GM21360 (cell line): ENCODE measurements around the gene USP5.

Experiments used
- ATAC-seq: cut with Tn5 transposase; IDR thresholded peaks from one replicate; pipeline ENCODE4 v1.9.1; 2021; ENCODE audit warnings: mild to moderate bottlenecking, moderate library complexity; ENCODE audit not compliant: unreplicated experiment

USP5 gene

GRCh38 chr12:6825398-6826124 is 26.4 kb upstream of the USP5 start:
- no peak for ATAC-seq

GRCh38 chr12:6826125-6826733 is 25.7 kb upstream of the USP5 start:
- no peak for ATAC-seq

GRCh38 chr12:6826734-6827436 is 25.1 kb upstream of the USP5 start:
- no peak for ATAC-seq

- no peak for ATAC-seq
Observed at GRCh38 chr12:6827437-6827911, 24.5 kb upstream of the USP5 start.

- no peak for ATAC-seq
Observed at GRCh38 chr12:6827982-6828780, 23.8 kb upstream of the USP5 start, which contains the start of gene P3H3. Gene P3H3, plus strand, starts transcription at chr12:6828407. Its CDS starts 34 bp downstream, at chr12:6828441.

GRCh38 chr12:6828781-6829535 is 23.0 kb upstream of the USP5 start:
- ATAC-seq, result no peak

GRCh38 chr12:6829536-6830220 is 22.3 kb upstream of the USP5 start:
- no peak for ATAC-seq

- ATAC-seq, result no peak
Observed at GRCh38 chr12:6830286-6830890, 21.6 kb upstream of the USP5 start.

GRCh38 chr12:6830999-6831398 is 21.0 kb upstream of the USP5 start:
- no peak for ATAC-seq

- ATAC-seq, result no peak
Observed at GRCh38 chr12:6831450-6831995, 20.4 kb upstream of the USP5 start.

GRCh38 chr12:6832125-6832524 is 19.8 kb upstream of the USP5 start:
- ATAC-seq, result no peak

- no peak for ATAC-seq
Observed at GRCh38 chr12:6833189-6833890, 18.6 kb upstream of the USP5 start.

- ATAC-seq, result no peak
Observed at GRCh38 chr12:6834254-6834653, 17.7 kb upstream of the USP5 start.

GRCh38 chr12:6834873-6835272 is 17.1 kb upstream of the USP5 start:
- ATAC-seq, result no peak

- no peak for ATAC-seq
Observed at GRCh38 chr12:6836851-6837250, 15.1 kb upstream of the USP5 start.

- no peak for ATAC-seq
Observed at GRCh38 chr12:6837370-6838060, 14.4 kb upstream of the USP5 start.

GRCh38 chr12:6838854-6839253 is 13.1 kb upstream of the USP5 start:
- ATAC-seq, result no peak
